Activated naive CD4-positive, alpha-beta T cell treated with anti-CD3 and anti-CD28 coated beads, Interleukin-2, amount 10 ng/mL, durations not matched to agents 7 days and 5 days (primary cell): ENCODE data around the gene TSPAN15.

Experiments used
- CTCF ChIA-PET: fragments of 350-600 bp; sonication (Branson Sonifier 250); formaldehyde crosslinking; loops from one replicate; lab custom pipeline; 2021; ENCODE audit warnings: antibody characterized with exemption; lab: Charles Lee
- DNase-seq: peaks from one replicate; pipeline ENCODE4 v3.0.0-alpha.2; 2020
- H3K27ac Mint-ChIP-seq: one replicate; pipeline ENCODE4 v1.8.0; 2021; ENCODE audit warnings: mild to moderate bottlenecking, moderate library complexity, mixed read lengths
- H3K27me3 Mint-ChIP-seq: one replicate; pipeline ENCODE4 v1.8.0; 2021; ENCODE audit warnings: mild to moderate bottlenecking, mixed read lengths
- H3K36me3 Mint-ChIP-seq: one replicate; pipeline ENCODE4 v1.8.0; 2021; ENCODE audit warnings: mixed read lengths
- H3K4me1 Mint-ChIP-seq: one replicate; pipeline ENCODE4 v1.8.0; 2021; ENCODE audit warnings: mixed read lengths
- H3K4me3 Mint-ChIP-seq: one replicate; pipeline ENCODE4 v1.8.0; 2021; ENCODE audit warnings: mild to moderate bottlenecking, moderate library complexity, mixed read lengths
- H3K9me3 Mint-ChIP-seq: one replicate; pipeline ENCODE4 v1.8.0; 2021; ENCODE audit warnings: mixed read lengths

TSPAN15 gene

DNA sequence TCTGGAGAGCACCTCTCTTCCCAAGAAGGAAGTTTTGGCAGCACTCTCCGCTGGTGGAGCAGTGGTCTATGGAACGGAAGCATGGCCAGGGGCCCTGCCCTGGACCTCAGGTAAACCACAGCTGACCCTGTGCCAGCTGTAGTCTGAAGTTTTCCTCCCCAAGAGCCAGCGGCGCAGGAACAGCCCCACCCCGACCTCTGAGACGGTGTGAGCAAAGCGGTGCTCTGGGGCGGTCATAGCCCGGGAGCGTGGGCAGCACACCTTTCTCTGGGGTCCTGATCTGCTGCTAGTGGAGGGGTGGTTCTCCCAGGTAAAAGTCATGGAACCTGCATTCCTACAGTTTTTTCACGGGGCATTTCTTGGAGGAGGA lies 52.6 kb downstream of the TSPAN15 start:
- no peaks in the 10 kb centered on the region for H3K9me3 Mint-ChIP-seq
- DNase-seq, result no peak
- no peak overlapping the region for H3K27ac Mint-ChIP-seq
- CTCF ChIA-PET, result interaction anchor here (1.4 to 1.5 kb wide), 2 partner anchors 12 to 133 kb away, joined by 4 read pairs; no protein-coding TSS in a partner anchor
- H3K4me3 Mint-ChIP-seq, result no peak overlapping the region
- H3K36me3 Mint-ChIP-seq, result no peaks in the 10 kb centered on the region
- H3K27me3 Mint-ChIP-seq, result peaks cover 12% of the 10 kb centered on the region
- peaks cover 15% of the 10 kb centered on the region for H3K4me1 Mint-ChIP-seq

DNA sequence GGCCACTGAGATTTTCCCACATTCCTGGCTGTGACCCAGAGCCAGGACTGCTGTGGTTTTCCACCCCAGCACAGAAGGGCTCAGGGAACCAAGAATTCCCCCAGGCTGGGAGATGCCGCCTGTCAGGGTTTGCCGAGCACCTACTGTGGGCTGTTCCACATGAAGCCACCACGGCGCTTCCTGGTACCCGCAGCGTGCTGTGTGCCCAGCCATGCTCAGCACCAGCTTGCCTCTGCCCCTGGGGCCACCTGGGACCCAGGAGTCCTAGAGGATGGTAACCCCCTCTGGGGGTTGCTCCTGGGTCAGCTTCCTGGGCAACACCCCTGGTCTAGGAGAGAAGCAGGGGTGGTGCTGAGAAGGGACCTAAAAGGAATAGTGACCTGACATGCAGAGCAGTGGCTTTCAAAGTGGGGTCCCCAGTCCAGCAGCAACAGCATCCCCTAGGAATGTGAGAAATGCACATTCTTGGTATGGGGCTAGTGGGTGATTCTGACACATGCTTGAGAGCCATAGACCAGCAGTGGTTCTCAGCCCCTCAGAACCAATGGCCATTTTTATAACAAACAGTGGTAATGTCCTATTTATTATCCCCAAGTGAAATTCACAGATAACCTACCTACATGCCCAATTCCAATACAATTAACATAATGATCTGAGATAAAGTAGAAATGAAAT lies 53.4 kb downstream of the TSPAN15 start:
- no peak for DNase-seq
- no peak overlapping the region for H3K27ac Mint-ChIP-seq
- no peaks in the 10 kb centered on the region for H3K9me3 Mint-ChIP-seq
- H3K4me3 Mint-ChIP-seq, result no peak overlapping the region
- CTCF ChIA-PET, result interaction anchor here (1.2 to 5.2 kb wide), 6 partner anchors 11 to 132 kb away, joined by 3 to 40 read pairs (median 5); partner anchors contain the start of gene TSPAN15
- H3K27me3 Mint-ChIP-seq, result peaks cover 16% of the 10 kb centered on the region
- H3K4me1 Mint-ChIP-seq, result peaks cover 15% of the 10 kb centered on the region
- no peaks in the 10 kb centered on the region for H3K36me3 Mint-ChIP-seq

DNA sequence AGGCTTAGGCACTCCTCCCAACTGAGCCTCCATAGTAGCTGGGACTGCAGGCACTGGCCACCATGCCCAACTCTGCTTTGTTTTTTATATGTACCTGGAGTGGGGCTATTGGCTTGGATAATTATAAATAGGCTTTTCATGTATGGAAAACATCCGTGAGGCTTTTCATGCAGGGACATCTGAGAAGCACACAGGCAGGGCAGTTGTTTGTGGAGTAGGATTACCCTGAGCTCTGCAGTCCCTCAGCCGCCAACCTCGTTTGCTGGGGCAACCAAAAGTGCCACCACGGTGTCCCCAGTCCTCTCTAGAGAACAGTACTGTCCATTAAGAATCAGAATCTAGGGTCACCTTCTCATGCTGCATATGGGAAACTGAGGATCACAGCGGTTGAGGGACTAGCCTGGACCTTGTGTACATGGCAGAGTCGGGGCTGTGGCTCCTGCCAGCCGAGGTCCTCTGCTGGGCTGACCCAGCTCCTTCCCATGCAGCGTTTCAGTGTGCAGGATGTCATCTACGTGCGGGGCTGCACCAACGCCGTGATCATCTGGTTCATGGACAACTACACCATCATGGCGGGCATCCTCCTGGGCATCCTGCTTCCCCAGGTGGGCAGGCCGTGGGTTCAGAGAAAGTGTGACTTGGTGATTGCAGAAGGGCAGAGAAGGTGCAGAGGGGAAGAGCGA lies 54.5 kb downstream of the TSPAN15 start:
- Mint-ChIP-seq H3K27ac (no peak overlapping the region), H3K4me3 (no peak overlapping the region), H3K27me3 (peaks cover 25% of the 10 kb centered on the region), H3K36me3 (no peaks in the 10 kb centered on the region), H3K9me3 (no peaks in the 10 kb centered on the region), H3K4me1 (peaks cover 15% of the 10 kb centered on the region)
- no peak for DNase-seq
- CTCF ChIA-PET, result interaction anchor here (1.0 to 5.2 kb wide), 12 partner anchors 10 to 267 kb away, joined by 3 to 40 read pairs (median 6); partner anchors contain the start of gene TSPAN15

DNA sequence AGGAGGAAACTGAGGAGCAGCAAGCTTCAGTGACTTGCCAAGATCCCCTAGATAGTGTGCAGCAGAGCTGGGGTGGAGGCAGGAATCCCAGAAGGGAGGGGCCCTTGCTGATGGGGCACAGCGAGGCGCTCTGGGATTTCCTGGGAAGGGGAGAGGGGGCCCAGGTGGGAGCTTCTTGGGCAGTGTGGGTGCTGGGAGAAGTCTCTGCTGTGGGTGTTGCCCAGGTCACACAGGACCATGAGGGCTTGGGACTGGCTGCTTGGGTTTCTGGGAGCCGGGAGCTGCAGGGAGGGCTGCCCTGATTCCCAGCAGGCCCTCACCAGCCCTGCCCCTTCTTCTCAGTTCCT lies 55.2 kb downstream of the TSPAN15 start:
- Mint-ChIP-seq H3K4me3 (no peak overlapping the region), H3K9me3 (no peaks in the 10 kb centered on the region), H3K36me3 (no peaks in the 10 kb centered on the region), H3K27ac (no peak overlapping the region), H3K4me1 (peaks cover 15% of the 10 kb centered on the region), H3K27me3 (peaks cover 28% of the 10 kb centered on the region)
- CTCF ChIA-PET, result interaction anchor here (1.0 to 5.2 kb wide), 11 partner anchors 9 to 268 kb away, joined by 3 to 40 read pairs (median 6); partner anchors contain the start of gene TSPAN15
- no peak for DNase-seq

DNA sequence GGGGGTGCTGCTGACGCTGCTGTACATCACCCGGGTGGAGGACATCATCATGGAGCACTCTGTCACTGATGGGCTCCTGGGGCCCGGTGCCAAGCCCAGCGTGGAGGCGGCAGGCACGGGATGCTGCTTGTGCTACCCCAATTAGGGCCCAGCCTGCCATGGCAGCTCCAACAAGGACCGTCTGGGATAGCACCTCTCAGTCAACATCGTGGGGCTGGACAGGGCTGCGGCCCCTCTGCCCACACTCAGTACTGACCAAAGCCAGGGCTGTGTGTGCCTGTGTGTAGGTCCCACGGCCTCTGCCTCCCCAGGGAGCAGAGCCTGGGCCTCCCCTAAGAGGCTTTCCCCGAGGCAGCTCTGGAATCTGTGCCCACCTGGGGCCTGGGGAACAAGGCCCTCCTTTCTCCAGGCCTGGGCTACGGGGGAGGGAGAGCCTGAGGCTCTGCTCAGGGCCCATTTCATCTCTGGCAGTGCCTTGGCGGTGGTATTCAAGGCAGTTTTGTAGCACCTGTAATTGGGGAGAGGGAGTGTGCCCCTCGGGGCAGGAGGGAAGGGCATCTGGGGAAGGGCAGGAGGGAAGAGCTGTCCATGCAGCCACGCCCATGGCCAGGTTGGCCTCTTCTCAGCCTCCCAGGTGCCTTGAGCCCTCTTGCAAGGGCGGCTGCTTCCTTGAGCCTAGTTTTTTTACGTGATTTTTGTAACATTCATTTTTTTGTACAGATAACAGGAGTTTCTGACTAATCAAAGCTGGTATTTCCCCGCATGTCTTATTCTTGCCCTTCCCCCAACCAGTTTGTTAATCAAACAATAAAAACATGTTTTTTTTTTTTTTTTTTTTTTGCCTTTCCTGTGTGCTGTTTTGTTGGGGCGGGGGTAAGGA lies 55.8 kb downstream of the TSPAN15 start:
- no peak overlapping the region for H3K4me3 Mint-ChIP-seq

DNA sequence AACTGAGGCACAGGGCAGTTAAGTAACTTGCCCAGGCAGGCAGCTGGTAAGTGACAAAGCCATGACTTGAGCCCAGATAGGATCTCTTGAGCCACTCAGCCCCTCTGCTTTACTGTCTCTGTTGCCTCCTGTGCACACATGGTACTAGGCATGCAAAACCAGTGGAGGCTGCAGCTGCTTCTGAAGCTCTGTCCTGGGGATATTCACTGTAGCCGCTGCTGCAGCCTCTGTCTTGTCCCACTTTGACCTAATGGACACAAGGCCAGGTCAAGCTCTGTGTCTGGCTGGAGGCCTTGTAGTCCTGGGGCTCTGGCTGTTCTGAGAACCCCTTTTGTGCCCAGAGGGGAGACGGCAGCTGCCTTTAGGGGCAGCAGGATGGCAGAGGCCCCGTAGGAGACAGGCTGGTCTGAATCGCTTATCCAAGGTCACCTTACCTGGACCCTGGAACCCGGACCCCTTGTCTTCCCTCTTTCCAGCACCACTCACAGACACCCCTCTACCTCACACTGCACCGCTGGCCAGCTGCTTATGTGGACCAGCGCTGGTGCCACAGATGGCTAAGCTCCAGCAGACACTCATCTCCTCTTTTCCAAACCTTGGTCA lies 57.6 kb downstream of the TSPAN15 start:
- no peak for DNase-seq
- CTCF ChIA-PET, result interaction anchor here (0.7 to 5.2 kb wide), 9 partner anchors 10 to 271 kb away, joined by 3 to 40 read pairs (median 5); no protein-coding TSS in a partner anchor
- H3K4me3 Mint-ChIP-seq, result no peak overlapping the region
- H3K27me3 Mint-ChIP-seq, result peaks cover 37% of the 10 kb centered on the region
- no peak overlapping the region for H3K27ac Mint-ChIP-seq
- H3K9me3 Mint-ChIP-seq, result no peaks in the 10 kb centered on the region
- peaks cover 15% of the 10 kb centered on the region for H3K4me1 Mint-ChIP-seq
- no peaks in the 10 kb centered on the region for H3K36me3 Mint-ChIP-seq

More for the DNA sequence above, 55.8 kb downstream of the TSPAN15 start:
- peak overlapping the region; percentile 61 for H3K27ac Mint-ChIP-seq
- H3K4me1 Mint-ChIP-seq, result peaks cover 15% of the 10 kb centered on the region
- CTCF ChIA-PET, result interaction anchor here (0.6 to 5.2 kb wide), 16 partner anchors 8 to 583 kb away, joined by 3 to 40 read pairs (median 6); partner anchors contain the start of gene TSPAN15
- no peaks in the 10 kb centered on the region for H3K36me3 Mint-ChIP-seq
- DNase-seq, result no peak
- no peaks in the 10 kb centered on the region for H3K9me3 Mint-ChIP-seq
- peaks cover 33% of the 10 kb centered on the region for H3K27me3 Mint-ChIP-seq

DNA sequence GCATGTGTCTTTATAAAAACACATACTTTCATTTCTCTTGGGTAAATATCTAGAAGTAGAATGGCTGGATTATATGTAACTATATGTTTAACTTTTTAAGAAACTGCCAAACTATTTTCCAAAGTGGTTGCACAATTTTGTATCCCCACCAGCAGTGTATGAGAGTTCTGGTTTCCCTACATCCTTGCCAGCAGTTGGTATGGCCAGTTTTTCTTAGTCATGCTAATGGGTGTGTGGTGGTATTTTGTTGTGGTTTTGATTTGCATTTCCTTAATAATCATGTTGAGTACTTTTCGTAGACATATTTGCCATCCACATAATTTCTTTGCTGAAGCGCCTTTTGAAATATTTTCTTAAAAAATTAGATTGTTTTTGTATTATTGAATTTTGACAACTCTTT lies 61.6 kb downstream of the TSPAN15 start:
- Mint-ChIP-seq H3K27me3 (peaks cover 59% of the 10 kb centered on the region), H3K27ac (no peak overlapping the region), H3K4me3 (no peak overlapping the region), H3K9me3 (no peaks in the 10 kb centered on the region), H3K4me1 (peaks cover 6% of the 10 kb centered on the region), H3K36me3 (no peaks in the 10 kb centered on the region)
- no peak for DNase-seq
- CTCF ChIA-PET, result interaction anchor here (6.3 kb wide), 1 partner anchor 127 kb away, joined by 302 read pairs; no protein-coding TSS in a partner anchor

DNA sequence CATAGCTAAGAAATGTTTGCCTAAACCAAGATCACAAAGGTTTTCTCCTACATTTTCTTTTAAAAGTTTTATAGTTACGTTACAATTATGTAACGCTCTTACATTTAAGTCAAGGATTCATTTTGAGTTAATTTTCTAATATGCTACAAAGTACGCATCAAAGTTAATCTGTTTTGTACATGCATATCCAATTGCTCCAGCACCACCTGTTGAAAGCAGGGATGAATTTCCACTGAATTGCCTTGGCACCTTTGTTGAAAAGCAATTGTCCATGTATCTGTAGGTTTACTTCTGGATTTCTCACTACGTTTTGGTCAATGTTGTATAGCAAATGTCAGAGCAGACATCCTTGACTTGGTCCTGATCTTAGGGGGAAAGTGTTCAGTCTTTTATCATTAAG lies 62.4 kb downstream of the TSPAN15 start:
- H3K27me3 Mint-ChIP-seq, result peaks cover 57% of the 10 kb centered on the region
- H3K9me3 Mint-ChIP-seq, result no peaks in the 10 kb centered on the region
- CTCF ChIA-PET, result interaction anchor here (6.3 kb wide), 1 partner anchor 127 kb away, joined by 302 read pairs; no protein-coding TSS in a partner anchor
- peaks cover under 1% of the 10 kb centered on the region for H3K4me1 Mint-ChIP-seq
- H3K4me3 Mint-ChIP-seq, result no peak overlapping the region
- DNase-seq, result no peak
- H3K27ac Mint-ChIP-seq, result no peak overlapping the region
- H3K36me3 Mint-ChIP-seq, result no peaks in the 10 kb centered on the region

DNA sequence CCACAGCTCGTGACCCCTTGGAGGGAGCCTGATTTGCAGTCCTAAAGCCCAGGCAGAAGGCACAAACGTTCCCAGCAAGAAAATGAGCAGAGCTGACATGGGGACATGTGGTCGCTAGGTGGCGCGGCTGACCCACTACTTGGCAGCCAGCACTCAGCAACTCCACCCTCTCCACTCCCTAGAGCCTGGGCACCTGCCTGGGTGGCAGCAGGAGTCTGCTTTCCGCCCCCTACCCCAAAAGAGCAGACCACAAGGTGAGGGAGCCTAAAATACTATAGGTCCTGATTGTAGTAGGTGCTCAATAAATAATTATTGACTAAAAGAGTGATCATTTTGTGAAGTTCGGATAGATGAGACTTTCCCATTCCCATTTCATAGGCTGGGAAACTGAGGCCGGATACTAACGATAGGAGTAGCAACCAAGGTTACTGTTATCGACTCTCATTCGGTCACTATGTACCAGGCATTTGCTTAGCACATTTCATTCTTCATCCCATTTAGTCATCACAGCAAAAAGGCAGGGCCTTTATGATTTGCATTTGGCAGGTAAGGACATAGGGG lies 64.5 kb downstream of the TSPAN15 start:
- H3K4me1 Mint-ChIP-seq, result no peaks in the 10 kb centered on the region
- DNase-seq, result peak; percentile 87
- H3K9me3 Mint-ChIP-seq, result no peaks in the 10 kb centered on the region
- CTCF ChIA-PET, result interaction anchor here (0.5 to 6.3 kb wide), 34 partner anchors 10 to 443 kb away, joined by 3 to 302 read pairs (median 4); partner anchors contain the start of gene FAM241B
- H3K4me3 Mint-ChIP-seq, result no peak overlapping the region
- H3K27ac Mint-ChIP-seq, result peak overlapping the region; percentile 50
- peaks cover 44% of the 10 kb centered on the region for H3K27me3 Mint-ChIP-seq
- no peaks in the 10 kb centered on the region for H3K36me3 Mint-ChIP-seq

DNA sequence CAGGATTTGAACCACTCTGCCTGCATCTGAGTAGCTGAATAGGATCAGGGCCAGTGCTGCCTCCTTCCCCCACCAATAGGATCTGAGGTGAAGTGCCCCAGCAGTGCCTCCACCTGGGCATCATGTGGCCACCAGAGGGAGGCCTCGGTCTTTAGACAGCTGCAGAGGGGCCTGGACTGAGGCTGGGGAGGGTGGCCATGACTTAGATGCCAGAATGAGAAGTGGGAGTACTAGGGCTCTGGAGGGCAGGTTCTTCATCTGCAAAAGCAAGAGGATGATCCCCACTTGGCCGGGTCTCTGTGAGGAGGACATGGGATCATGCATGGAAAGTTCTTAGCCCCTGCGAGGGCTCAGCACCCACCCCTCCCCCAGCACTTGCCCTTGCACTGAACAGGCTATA lies 65.1 kb downstream of the TSPAN15 start:
- Mint-ChIP-seq H3K4me3 (no peak overlapping the region), H3K27me3 (peaks cover 38% of the 10 kb centered on the region), H3K9me3 (no peaks in the 10 kb centered on the region), H3K4me1 (no peaks in the 10 kb centered on the region), H3K36me3 (no peaks in the 10 kb centered on the region), H3K27ac (no peak overlapping the region)
- CTCF ChIA-PET, result interaction anchor here (0.6 to 6.3 kb wide), 21 partner anchors 9 to 442 kb away, joined by 3 to 302 read pairs (median 6); partner anchors contain the start of gene FAM241B
- peak; percentile 59 for DNase-seq

DNA sequence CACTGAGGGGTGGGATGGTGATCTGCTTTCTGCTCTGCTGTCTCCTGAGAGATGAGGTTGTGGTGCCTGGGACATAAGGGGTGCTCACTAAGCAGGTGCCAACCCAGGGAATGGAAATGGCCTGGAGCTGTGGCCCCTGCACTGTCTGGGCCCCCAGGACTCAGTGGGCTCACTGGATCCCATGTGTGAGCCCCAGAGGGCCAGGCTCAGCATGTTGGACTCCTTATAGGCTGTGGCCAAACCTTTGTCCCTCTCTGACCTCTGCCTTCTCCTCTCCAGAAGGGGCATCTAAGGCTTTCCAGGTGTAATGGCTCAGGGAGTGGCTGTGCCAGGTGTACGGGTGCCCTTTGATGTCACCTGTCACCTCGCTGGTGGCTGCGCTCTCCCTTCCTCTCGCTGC lies 65.5 kb downstream of the TSPAN15 start:
- no peak for DNase-seq
- no peaks in the 10 kb centered on the region for H3K4me1 Mint-ChIP-seq
- peaks cover 34% of the 10 kb centered on the region for H3K27me3 Mint-ChIP-seq
- H3K36me3 Mint-ChIP-seq, result no peaks in the 10 kb centered on the region
- H3K9me3 Mint-ChIP-seq, result no peaks in the 10 kb centered on the region
- CTCF ChIA-PET, result interaction anchor here (0.7 to 6.3 kb wide), 10 partner anchors 22 to 157 kb away, joined by 3 to 302 read pairs (median 4); partner anchors contain the start of gene FAM241B
- no peak overlapping the region for H3K4me3 Mint-ChIP-seq
- H3K27ac Mint-ChIP-seq, result no peak overlapping the region

DNA sequence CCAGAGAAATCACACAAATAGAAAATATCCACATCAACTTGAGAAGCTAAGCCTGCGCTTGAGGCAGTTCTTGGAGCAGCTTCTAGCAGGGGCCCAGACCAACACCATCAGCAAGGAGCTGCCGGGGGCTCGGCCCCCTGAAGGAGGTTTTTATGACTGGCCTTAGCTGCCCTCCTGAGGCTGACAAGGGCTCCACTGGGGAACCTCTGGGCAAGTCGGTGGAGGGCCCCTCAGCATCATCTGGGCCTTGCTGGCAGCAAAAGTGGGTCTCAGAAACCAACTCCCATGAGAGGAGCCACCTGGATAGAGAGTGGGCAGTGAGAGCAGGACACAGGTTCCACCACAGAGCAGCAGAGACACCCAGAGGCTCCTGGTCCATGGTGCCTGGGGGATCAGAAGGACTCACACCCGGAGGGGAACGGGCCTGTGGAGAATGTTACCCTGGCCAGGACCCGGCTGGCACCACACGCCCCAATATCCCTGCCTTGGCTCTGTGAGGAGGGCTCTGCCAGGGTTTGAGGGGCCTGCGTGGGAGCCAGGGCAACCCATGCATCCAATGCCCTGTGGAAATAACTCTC lies 66.1 kb downstream of the TSPAN15 start:
- no peaks in the 10 kb centered on the region for H3K36me3 Mint-ChIP-seq
- no peak for DNase-seq
- CTCF ChIA-PET, result interaction anchor here (0.9 to 6.3 kb wide), 3 partner anchors 114 to 161 kb away, joined by 3 to 302 read pairs (median 3); no protein-coding TSS in a partner anchor
- H3K4me3 Mint-ChIP-seq, result no peak overlapping the region
- no peaks in the 10 kb centered on the region for H3K4me1 Mint-ChIP-seq
- no peaks in the 10 kb centered on the region for H3K9me3 Mint-ChIP-seq
- H3K27me3 Mint-ChIP-seq, result peaks cover 32% of the 10 kb centered on the region
- H3K27ac Mint-ChIP-seq, result peak overlapping the region; percentile 9
